Esophagus muscularis mucosa (tissue), 3 donors: Measurements from ENCODE around the gene EGR2.

ENCODE experiments used
- CTCF ChIP-seq, 3 experiments: fragments of 200-600 bp in 2 of 3; fragments of 450-650 bp in 1 of 3; sonication (generic) in 2 of 3; IDR thresholded peaks; one replicate each; pipeline ENCODE4 v1.5.1; 2017 to 2019; ENCODE audit warnings: antibody characterized with exemption in 3 of 3, mild to moderate bottlenecking in 2 of 3, moderate library complexity in 1 of 3
- POLR2A ChIP-seq: fragments of 450-650 bp; IDR thresholded peaks from one replicate; pipeline ENCODE4 v1.6.1; 2017; ENCODE audit warnings: antibody characterized with exemption, moderate library complexity, mild to moderate bottlenecking, low read depth

GRCh38 chr10:62805231-62806099 is 10.7 kb downstream of the EGR2 start:
- TF ChIP-seq CTCF (IDR thresholded peaks at IDR 0.05): no peak
- TF ChIP-seq POLR2A: no peak
